Adrenal gland (tissue), 12 donors: Measurements from ENCODE around the gene CNOT6L. TPM values are rescaled to one million over a fixed set of nuclear protein-coding genes. Genes with fewer than 3 reads are reported as not detected.

Experiments used
- DNase-seq, 7 donors: peaks; one replicate each; pipeline ENCODE4 v3.0.0-alpha.2; 2019 to 2020
- H3K27ac ChIP-seq, 5 donors: fragments of 200-600 bp; sonication (generic) in 4 of 5; 1 replicate in 3 of 5; 2 replicates in 2 of 5; pipeline versions ENCODE4 v1.5.1 to v1.8.0; 2016 to 2020; ENCODE audit warnings: mild to moderate bottlenecking in 1 of 5
- H3K27me3 ChIP-seq: fragments of 200-600 bp; 2 replicates; pipeline ENCODE4 v1.8.0; 2021
- H3K36me3 ChIP-seq, 2 donors: fragments of 200-600 bp; replicated peaks in 1 of 2; 1 replicate in 1 of 2; 2 replicates in 1 of 2; pipeline versions ENCODE4 v1.5.1 to v1.8.0; 2018 to 2022
- H3K4me1 ChIP-seq, 2 donors: fragments of 200-600 bp; replicated peaks in 1 of 2; 1 replicate in 1 of 2; 2 replicates in 1 of 2; pipeline versions ENCODE4 v1.5.1 to v1.8.0; 2018 to 2021
- H3K4me3 ChIP-seq, 4 donors: fragments of 200-600 bp; sonication (generic) in 3 of 4; one replicate each; pipeline ENCODE4 v1.5.1; 2016 to 2018
- H3K9me3 ChIP-seq, 3 donors: fragments of 200-600 bp; sonication (generic) in 1 of 3; replicated peaks in 1 of 3; 1 replicate in 2 of 3; 2 replicates in 1 of 3; pipeline versions ENCODE4 v1.5.1 to v1.8.0; 2016 to 2021
- POLR2A ChIP-seq, 2 donors: fragments of 450-650 bp; IDR thresholded peaks; one replicate each; pipeline ENCODE4 v1.6.1; 2017; ENCODE audit warnings: antibody characterized with exemption in 2 of 2, mild to moderate bottlenecking in 2 of 2, moderate library complexity in 1 of 2
- WGBS, 4 donors: extraction: QIAGEN DNeasy Blood & Tissue Kit in 2 of 4; methylation state at CpG; one replicate each; pipeline versions ENCODE4 v1.1.5 to v1.1.7; 2013 to 2017; 5-methylcytosine and 5-hydroxymethylcytosine counted together
- intact Hi-C, 2 donors: fragments of 100-400 bp; cut with DNase I; formaldehyde crosslinking; loops; one replicate each; pipeline versions ENCODE4 v1.14.1 to v1.15.0; 2022 to 2023
- polyA plus RNA-seq, 3 donors: library from polyadenylated mRNA; stranded (reverse); fragments of 200-250 nt in 2 of 3; fragments of 350-450 nt in 1 of 3; fragmentation: Illumina TruSeq in 1 of 3; extraction: RNeasy Lipid Tissue Mini Kit (QIAGEN cat#74804) in 1 of 3; gene quantifications; one replicate each; pipeline ENCODE4 v1.2.3, GENCODE V29; 2013 to 2014
- small RNA-seq, 2 donors: library from RNA; depleted of rRNA; stranded (forward); fragments of <200 nt; gene quantifications; one replicate each; pipeline ENCODE3, GENCODE V24; 2016
- total RNA-seq, 9 donors: library from RNA; depleted of rRNA in 4 of 9; stranded (reverse); fragments of >200 nt in 4 of 9; fragments of 120-200 nt in 1 of 9; fragmentation: NEBNext Ultra II Directional in 1 of 9; extraction: Animal tissue kit (Norgen Biotek cat#: 25700) in 1 of 9; gene quantifications; one replicate each; pipeline versions ENCODE4 v1.1.0 to v1.2.4, GENCODE V29; 2013 to 2023
- TF ChIP-seq, protein P1 (sequence below), 6 experiments: fragments of 450-650 bp in 4 of 6; fragments of 200-600 bp in 2 of 6; sonication (generic) in 1 of 6; IDR thresholded peaks; 1 replicate in 5 of 6; 2 replicates in 1 of 6; pipeline versions ENCODE4 v1.5.1 to v1.8.0; 2016 to 2021; ENCODE audit warnings: antibody characterized with exemption in 6 of 6, mild to moderate bottlenecking in 2 of 6, moderate library complexity in 1 of 6
- donor health status: healthy with polysubstance abuse.
- donor health status: Bipolar disorder and iron deficiency.
- donor health status: DM: yes; HTN: yes; CAD: no.
- donor health status: DM: no; HTN: no; CAD: no.
- donor health status: DM: no; HTN: no; CAD: no.
- donor health status: DM: yes; HTN: yes; CAD: no.

Gene CNOT6L
- total and polyA plus RNA-seq, 12 donors: 4.0 to 50.9 (median 21.0) TPM

DNA sequence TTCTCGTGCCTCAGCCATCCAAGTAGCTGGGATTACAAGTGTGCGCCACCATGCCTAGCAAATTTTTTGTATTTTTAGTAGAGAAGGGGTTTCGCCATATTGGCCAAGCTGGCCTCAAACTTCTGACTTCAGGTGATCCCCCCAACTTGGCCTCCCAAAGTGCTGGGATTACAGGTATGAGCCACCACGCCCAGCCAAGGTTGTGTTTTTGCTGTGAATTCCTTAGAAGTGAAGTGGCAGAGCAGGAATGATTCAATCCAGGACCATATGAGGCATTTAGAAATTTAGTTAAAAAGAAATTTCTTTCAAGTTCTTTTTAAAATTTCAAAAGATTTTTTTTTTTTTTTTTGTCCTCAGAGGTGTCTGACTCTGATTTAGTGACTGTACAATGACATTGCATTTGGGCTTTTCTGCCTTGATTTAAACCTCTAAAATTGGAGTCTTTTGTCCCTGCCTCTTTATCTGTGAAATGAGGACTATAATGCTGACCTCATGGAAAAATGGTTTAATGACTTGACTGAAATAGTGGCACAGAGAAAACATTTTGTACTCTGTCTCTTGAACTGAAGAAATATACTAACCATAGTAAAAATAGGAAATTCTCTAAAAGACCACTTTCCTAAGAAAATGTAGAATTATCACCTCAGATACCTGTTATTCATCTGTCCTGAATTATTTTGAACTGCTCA is 153.6 kb downstream of the CNOT6L start:
- intact Hi-C loops: no loop called here
- H3K9me3 ChIP-seq: no peaks in the 10 kb centered on the region
- no peak for DNase-seq
- H3K4me1 ChIP-seq: no peaks in the 10 kb centered on the region
- no peak overlapping the region for H3K27ac ChIP-seq
- H3K27me3 ChIP-seq: no peaks in the 10 kb centered on the region
- 85 to 97% (median 91%) methylated on average over 4 of the region's 4 CpGs for WGBS, 4 donors
- H3K36me3 ChIP-seq: no peaks in the 10 kb centered on the region
- H3K4me3 ChIP-seq: no peak overlapping the region
- TF ChIP-seq, protein P1, sequence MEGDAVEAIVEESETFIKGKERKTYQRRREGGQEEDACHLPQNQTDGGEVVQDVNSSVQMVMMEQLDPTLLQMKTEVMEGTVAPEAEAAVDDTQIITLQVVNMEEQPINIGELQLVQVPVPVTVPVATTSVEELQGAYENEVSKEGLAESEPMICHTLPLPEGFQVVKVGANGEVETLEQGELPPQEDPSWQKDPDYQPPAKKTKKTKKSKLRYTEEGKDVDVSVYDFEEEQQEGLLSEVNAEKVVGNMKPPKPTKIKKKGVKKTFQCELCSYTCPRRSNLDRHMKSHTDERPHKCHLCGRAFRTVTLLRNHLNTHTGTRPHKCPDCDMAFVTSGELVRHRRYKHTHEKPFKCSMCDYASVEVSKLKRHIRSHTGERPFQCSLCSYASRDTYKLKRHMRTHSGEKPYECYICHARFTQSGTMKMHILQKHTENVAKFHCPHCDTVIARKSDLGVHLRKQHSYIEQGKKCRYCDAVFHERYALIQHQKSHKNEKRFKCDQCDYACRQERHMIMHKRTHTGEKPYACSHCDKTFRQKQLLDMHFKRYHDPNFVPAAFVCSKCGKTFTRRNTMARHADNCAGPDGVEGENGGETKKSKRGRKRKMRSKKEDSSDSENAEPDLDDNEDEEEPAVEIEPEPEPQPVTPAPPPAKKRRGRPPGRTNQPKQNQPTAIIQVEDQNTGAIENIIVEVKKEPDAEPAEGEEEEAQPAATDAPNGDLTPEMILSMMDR (IDR thresholded peaks at IDR 0.05): no peak
- no peak for TF ChIP-seq POLR2A (IDR thresholded peaks at IDR 0.05)

Small RNA genes within 50 kb of the gene (small RNA-seq; reads per million reads assigned to genes)
- gene AC112225.1: 0 reads per million in 2 donors
- 0 to 0.12 reads per million in 2 donors for gene RF00612

Other genes with a start within 250 kb of the CNOT6L start
- under 1 TPM in 1 of 9 donors, not detected in 8; 0.39 TPM for gene CXCL13, start 213.5 kb downstream of the CNOT6L start, total RNA-seq
- gene CXCL13, start 213.5 kb downstream of the CNOT6L start, polyA plus RNA-seq: under 1 TPM; 0.54 to 0.88 (median 0.62) TPM
- 10 to 100 TPM; 14.3 to 65.3 (median 25.2) TPM for gene MRPL1, start 43.5 kb upstream of the CNOT6L start, total RNA-seq
- 10 to 100 TPM; 36.7 to 49.4 (median 42.4) TPM for gene MRPL1, start 43.5 kb upstream of the CNOT6L start, polyA plus RNA-seq
- gene FRAS1, start 238.0 kb upstream of the CNOT6L start, total RNA-seq: 1 to 10 TPM in 5 of 9 donors, under 1 TPM in 4; 0.61 to 2.3 (median 1.7) TPM
- under 1 TPM; 0.20 to 0.70 (median 0.64) TPM for gene FRAS1, start 238.0 kb upstream of the CNOT6L start, polyA plus RNA-seq